Epithelial cell of esophagus (primary cell): ENCODE measurements around the gene ZNF234.
"Not testable (repeated sequence)": the region's sequence is repeated elsewhere in the genome, so short reads cannot be mapped to it uniquely, and the experiment has no call there.

Experiments
- DNase-seq: peaks from one replicate; pipeline ENCODE4 v3.0.0; 2010; ENCODE audit warnings: low read depth
- H3K4me3 ChIP-seq: 2 replicates; pipeline ENCODE4 v1.5.1; 2011; ENCODE audit warnings: mild to moderate bottlenecking, low read length, control low read depth
- TF ChIP-seq, protein P1 (sequence below): IDR thresholded peaks from 2 replicates; pipeline ENCODE4 v1.5.1; 2011; ENCODE audit warnings: low read depth, mild to moderate bottlenecking, low read length, control low read depth, inconsistent platforms; ENCODE audit not compliant: insufficient read depth; ENCODE audit errors: missing control alignments

ZNF234 gene

DNA sequence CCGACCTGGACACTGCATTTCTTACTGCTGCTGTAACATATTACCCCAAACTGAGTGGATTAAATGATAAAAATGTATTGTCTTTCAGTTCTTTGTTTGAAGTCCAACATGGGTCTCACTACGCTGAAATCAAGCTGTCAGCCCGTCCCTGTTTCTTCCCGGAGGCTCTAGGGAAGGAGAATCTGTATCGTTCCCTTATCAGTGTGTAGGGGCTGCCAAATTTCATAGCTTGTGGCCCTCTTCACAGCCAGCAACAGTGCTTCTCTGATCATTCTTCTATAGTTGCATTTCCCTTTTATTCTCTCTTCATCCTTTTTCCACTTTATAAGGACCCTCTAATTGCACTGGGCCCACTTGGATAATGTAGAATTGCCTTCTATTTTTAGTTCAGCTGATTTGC, 10.1 kb downstream of the ZNF234 start:
- DNase-seq: no peak
- TF ChIP-seq, protein P1, sequence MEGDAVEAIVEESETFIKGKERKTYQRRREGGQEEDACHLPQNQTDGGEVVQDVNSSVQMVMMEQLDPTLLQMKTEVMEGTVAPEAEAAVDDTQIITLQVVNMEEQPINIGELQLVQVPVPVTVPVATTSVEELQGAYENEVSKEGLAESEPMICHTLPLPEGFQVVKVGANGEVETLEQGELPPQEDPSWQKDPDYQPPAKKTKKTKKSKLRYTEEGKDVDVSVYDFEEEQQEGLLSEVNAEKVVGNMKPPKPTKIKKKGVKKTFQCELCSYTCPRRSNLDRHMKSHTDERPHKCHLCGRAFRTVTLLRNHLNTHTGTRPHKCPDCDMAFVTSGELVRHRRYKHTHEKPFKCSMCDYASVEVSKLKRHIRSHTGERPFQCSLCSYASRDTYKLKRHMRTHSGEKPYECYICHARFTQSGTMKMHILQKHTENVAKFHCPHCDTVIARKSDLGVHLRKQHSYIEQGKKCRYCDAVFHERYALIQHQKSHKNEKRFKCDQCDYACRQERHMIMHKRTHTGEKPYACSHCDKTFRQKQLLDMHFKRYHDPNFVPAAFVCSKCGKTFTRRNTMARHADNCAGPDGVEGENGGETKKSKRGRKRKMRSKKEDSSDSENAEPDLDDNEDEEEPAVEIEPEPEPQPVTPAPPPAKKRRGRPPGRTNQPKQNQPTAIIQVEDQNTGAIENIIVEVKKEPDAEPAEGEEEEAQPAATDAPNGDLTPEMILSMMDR: no peak
- H3K4me3 ChIP-seq: no peak overlapping the region

DNA sequence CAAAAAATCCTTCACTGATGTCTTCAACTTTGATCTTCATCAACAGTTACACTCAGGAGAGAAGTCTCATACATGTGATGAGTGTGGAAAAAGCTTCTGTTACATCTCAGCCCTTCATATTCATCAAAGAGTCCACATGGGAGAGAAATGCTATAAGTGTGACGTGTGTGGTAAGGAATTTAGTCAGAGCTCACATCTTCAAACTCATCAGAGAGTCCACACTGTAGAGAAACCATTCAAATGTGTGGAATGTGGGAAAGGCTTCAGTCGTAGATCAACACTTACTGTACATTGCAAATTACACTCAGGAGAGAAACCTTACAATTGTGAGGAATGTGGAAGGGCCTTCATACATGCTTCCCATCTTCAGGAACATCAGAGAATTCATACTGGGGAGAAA, 15.1 kb downstream of the ZNF234 start:
- TF ChIP-seq, protein P1: no peak
- no peak for DNase-seq
- H3K4me3 ChIP-seq: no peak overlapping the region

DNA sequence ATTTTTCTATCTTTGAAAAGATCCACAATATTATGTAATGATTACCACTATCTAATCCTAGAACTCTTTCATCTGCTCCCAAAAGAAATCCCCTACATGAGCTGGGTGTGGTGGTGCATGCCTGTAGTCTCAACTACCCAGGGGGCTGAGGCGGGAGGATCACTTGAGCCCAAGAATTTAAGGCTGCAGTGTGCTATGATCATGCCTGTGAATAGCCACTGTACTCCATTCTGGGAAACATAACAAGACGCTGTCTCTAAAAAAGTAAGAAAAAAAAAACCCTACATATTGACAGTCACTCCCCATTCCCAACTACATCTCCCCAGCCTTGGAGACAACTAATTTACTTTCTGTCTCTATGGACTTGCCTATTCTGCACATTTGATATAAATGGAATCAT, 22.4 kb downstream of the ZNF234 start:
- no peak for DNase-seq
- TF ChIP-seq, protein P1: no peak
- H3K4me3 ChIP-seq: no peak overlapping the region

DNA sequence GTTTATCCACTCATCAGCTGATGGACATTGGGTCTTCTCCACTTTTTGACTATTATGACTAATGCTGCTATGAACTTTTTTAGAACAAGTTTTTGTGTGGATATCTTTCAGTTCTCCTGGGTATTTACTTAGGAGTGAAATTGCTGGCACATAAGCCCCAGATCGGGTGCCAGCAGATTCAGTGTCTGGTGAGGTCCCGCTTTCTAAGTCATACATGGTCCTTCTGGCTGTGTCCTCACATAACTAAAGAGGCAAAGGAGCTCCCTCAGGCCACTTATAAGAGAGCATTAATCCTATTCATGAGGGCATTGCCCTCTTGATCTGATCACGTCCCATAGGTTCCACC, 22.9 kb downstream of the ZNF234 start:
- no peak for DNase-seq
- H3K4me3 ChIP-seq: peak overlapping the region; percentile 100
- TF ChIP-seq, protein P1: no peak

DNA sequence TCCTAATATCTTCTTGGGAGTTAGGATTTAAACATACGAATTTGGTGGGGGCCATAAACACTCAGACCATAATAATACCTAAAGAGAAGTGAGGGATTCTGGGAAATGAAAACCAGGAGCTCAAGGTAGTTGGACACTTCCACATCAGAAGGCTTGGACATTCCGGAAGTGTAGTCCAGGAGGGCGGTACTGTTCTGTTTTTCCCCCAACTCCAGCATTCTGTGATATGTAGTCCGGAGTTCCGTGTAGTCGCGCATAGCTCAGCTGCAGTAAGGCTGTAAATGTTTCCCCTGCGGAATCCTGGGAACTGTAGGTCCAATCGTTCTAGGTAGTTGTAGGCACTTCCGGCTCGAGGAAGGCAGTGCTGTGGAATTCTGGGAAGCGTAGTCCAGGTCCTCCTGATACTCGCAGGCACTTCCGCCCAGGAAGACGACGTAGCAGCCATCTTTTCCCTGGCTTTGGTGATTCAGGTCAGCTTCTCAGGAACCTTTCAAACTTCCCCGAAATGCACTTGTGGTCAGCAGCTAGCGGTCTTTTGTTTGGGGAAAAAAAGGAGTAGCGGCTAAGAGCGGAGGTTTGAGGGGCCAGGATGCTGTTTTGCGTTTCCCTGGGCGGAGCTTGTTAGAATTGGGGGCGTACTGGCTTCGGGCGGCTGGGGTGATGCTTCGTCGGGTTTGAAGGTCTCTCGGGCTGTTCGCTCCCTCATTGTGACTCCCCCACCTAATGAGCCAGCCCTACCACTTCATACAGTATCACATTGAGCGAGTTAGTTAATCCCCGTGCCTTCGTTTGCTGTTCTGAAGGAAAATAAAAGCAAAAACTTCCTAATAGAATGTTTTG, 23.5 kb downstream of the ZNF234 start, which contains the start of gene ZNF226:
Gene ZNF226 (plus strand): TSS at position 428 of the 840 bp plus-strand sequence. CDS start 4,981 bp downstream, outside the sequence.
- TF ChIP-seq, protein P1: no peak
- peak; percentile 99 for DNase-seq
- H3K4me3 ChIP-seq: peak within 1 kb of the TSS; percentile 100

DNA sequence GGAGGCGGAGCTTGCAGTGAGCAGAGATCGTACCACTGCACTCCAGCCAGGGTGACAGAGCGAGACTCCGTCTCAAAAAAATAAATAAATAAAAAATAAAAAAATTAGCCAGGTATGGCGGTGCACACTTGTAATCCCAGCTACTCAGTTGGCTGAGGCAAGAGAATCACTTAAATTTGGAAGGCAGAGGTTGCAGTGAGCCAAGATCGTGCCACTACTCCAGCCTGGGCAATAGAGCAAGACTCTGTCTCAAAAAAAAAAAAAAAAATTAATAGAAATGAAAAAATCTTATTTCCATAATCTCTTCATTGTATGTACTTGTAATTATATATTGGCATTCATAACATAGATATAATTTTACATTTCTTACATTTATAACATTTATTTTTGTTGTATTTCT, 29.3 kb downstream of the ZNF234 start:
- H3K4me3 ChIP-seq, DNase-seq: not testable (repeated sequence)

DNA sequence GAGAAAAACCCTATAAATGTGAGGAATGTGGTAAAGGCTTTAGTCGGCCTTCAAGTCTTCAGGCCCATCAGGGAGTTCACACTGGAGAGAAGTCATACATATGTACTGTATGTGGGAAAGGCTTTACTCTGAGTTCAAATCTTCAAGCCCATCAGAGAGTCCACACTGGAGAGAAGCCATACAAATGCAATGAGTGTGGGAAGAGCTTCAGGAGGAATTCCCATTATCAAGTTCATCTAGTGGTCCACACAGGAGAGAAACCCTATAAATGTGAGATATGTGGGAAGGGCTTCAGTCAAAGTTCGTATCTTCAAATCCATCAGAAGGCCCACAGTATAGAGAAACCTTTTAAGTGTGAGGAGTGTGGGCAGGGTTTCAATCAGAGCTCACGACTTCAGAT, 35.2 kb downstream of the ZNF234 start:
- no peak overlapping the region for H3K4me3 ChIP-seq

More for the DNA sequence above, 35.2 kb downstream of the ZNF234 start:
- TF ChIP-seq, protein P1: no peak
- no peak for DNase-seq
